GM18909 (cell line): ENCODE data around the gene LINC00305.

Experiments used
- ATAC-seq: cut with Tn5 transposase; IDR thresholded peaks from one replicate; pipeline ENCODE4 v1.9.1; 2021; ENCODE audit warnings: mild to moderate bottlenecking; ENCODE audit not compliant: unreplicated experiment, poor library complexity

The LINC00305 gene

DNA sequence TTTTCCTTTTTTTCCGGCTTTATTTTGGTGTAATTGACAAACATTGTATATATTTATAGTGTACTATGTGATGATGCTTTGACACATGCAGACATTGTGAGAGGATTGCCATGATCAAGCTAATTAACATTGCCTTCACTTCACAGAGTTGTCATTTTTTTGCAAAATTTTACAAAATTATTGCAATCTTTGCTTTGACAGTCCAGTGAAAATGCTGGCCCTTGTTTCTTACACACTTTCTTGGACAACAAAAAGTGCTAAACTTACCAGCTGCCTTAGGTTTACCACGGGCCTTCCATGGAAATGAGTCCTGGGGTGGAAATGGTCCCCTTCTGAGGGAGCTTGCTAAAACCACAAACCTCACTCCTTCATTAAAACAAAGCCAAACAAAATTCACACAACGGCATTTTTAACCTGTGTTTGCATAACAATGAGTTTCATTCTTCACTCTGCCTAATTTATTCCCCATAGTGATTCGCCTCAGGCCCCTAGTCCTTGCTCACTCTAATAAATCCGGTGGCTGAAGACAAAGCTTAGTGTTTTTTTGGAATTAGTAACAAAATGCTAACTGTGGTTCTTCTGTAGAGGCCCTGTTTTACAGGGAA, 32.2 kb downstream of the LINC00305 start:
- no peak for ATAC-seq

- ATAC-seq: no peak
Measured at GRCh38 chr18:64115881-64116280, 33.0 kb downstream of the LINC00305 start.

DNA sequence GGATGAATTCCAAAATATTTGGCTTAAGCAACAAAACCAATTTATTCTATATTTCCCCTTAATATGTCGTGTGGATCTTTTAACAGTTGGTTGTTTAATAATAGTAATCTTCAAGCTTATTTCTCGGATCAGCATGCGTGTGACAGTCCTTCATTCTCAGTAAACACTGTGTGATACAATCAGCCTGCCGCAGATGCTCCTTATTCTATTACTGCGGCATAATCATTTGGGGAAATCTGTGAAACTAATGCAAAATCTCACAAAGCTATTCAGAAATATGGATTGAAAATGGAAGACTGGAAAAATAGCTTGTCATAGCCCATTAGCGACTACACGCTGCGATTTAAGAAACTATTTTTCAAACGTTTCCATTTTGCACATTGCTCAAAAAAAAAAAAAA, 36.9 kb downstream of the LINC00305 start:
- no peak for ATAC-seq

DNA sequence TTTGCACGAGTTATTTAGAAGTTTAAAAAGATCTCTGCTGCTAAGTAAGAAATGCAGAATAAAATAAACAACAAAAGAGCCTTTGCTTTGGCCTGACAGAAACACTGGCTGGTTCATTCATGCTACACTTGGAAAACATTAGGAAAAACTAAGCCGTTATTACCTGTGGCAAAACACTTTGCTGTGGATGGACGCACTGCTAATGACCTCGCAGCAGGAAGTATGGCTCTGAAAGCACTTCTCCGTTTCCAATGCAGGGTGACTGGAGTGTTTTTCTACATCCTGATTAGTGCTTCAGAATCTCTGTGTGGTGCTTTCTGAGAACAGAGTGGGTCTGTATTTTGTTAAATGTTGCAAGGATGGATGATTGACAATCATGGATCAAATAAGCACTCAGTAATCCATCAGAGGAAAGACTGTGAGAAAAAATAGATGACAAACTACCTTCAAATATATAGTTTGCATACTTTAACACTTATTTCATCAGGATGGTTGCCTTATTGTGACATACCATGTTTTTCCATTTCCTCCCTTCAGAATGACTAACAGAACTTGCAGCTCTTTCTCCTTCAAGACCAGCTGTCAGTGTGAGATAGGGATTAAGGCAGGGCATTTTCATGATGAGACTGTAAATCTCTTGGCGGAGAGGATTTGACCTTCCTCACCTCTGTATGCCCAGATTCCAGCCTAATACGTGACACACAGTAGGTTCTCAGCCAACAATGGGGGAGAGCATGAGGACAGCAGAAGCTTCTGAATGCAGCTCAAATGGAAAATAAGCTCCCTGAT, 38.0 kb downstream of the LINC00305 start:
- no peak for ATAC-seq

GRCh38 chr18:64103986-64104385, 44.9 kb downstream of the LINC00305 start:
- ATAC-seq: no peak

- ATAC-seq: peak; percentile 61
Measured at GRCh38 chr18:64100116-64100922, 48.6 kb downstream of the LINC00305 start.

DNA sequence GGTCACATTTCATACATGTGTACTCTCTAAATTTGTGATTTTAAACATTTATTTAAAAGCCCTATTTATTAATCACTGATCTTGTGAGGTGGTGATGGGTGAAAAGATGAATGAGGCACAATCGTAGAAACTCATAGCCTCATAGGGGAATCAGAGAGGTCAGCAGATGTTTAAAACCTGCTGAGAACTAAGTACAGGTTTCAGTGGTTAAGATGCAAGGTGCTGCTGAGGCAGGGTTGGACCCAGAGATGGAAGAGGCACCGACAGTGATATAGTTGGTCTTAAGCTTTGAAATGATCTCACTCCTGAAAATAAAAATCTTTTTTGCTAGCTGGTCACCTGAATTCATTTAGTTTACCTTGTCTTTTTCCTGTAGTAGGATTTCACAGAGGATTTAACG, 49.6 kb downstream of the LINC00305 start:
- peak; percentile 75 for ATAC-seq

DNA sequence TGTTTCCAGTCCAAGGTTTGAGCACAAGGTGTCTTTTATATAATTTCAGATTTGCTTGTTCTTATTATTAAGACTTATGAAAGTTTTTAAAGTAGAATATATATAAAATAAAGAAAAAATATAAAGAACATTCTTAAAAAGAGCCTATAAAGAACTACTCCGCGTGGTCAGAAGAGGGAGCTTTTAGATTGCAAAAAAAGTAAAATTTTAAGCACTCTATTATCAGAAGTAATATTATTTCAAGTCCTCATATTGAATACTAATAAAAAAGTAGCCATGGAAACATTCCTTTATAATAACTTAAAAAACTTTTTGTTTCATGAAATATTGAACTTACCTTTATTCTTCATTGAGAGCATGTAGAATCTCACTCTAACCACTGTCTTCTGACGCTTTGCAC, 51.4 kb downstream of the LINC00305 start:
- ATAC-seq: no peak

DNA sequence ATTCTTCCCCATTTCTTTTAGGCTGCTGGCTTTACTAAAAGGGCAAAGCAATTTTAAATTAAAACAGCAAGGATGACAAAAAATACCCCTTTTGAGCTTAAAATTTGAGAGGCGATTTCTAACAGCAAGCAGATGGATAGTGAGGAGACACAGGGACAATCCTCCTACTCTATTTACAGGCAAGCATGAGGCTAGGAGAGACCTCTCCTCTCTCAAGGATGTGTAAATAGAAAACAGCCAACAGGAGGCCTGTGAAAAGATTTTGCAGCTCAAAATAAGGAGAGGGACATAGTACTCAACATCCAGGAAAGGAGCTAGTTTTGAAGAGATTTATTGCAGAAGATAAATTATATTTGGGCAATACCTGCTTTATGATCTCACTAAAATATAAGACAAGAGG, 53.8 kb downstream of the LINC00305 start:
- no peak for ATAC-seq

GRCh38 chr18:64094210-64094609, 54.7 kb downstream of the LINC00305 start:
- ATAC-seq: no peak

DNA sequence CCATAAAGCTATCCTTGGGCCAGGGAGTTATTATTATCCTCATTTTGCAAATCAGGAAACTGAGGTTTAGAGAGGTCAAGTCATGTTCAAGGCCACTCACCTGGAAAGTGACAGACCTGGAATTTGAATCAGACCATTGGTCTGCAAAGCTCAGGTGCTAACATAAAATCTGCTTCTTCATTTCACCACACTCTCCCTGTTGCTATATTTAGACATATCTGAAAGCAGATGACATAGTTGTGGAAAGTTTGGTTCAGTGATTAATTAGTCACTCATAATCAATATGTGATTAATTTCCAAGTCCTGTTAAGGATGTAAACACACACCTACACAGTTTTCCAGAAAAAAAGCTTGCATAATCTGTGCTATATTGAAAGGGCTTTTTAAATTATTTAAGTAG, 57.4 kb downstream of the LINC00305 start:
- ATAC-seq: peak; percentile 64

- ATAC-seq: peak; percentile 70
Measured at GRCh38 chr18:64090876-64091275, 58.0 kb downstream of the LINC00305 start.

DNA sequence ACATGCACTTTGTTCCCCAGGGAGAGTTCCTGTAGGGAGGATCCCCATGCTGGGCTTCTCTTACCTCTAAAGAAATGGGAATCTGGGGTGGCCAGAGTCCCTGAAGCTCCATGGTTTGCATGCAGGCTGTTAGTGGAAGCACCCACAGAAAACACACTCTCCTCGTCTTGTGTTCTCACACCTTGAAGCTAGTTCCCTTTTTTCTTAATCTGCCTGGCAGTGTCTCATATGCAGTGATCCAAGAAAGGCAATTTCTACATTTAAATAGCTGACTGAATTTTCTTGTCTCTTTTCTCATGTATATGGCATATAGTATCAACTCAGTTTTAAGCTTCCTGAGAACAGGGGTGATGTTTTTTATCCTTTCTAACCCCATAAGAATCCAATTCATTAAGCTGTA, 65.0 kb downstream of the LINC00305 start:
- no peak for ATAC-seq

DNA sequence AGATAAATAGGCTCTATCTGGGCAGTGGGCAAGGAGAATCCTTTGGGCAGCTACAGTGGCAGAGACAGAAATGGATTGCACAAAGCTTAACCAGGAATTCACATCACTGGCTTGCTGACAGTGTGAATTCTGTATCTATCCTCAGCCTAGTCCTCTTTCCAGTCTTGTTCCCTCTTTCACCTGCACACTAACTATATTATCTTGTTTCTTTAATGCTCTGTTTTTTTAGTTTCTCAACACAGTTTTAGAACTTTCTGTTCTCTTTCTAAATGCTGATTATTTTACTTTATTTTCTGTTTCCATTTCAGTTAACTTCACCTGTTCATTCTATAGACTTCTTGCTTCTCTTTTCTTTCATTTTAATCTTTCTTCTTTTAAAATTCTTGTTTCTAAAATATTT, 66.4 kb downstream of the LINC00305 start:
- ATAC-seq: no peak

DNA sequence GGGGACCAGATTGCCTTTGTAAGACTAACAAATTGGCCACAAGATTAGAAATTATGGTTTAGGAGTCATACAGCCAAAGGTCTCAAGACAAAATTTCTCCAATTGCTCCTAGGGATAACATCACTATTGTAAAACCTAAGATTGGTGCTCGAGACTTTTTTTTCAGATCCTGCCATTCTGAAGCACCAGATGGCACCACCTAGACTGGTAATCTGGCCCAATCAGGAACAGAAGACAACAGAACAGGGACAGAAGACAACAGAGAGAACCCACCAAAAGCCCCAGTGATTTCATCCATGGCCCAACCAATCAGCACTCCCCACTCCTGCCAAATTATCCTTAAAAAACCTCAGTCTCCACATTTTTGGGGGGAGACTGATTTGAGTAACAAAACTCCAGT, 66.8 kb downstream of the LINC00305 start:
- no peak for ATAC-seq

DNA sequence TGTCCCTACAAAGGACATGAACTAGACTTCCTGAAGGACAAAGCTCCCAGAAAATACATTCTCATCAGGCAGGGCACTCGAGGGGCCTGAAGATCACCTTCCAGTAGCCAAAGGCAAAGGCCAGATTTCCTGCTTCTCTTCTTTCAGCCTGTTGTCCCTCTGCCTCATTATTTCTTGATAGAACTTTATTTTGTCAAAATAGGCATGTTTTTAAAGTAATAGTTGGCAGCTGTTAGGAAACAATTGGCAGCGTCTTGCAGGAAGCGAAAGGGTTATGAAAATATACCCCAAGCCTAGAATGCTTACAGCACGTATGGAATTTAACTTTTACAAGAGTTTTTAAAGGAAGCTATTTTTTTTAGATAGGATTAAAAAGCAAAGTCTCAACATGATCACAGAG, 74.9 kb downstream of the LINC00305 start:
- ATAC-seq: no peak

- ATAC-seq: no peak
Measured at GRCh38 chr18:64055019-64055418, 93.9 kb downstream of the LINC00305 start.

DNA sequence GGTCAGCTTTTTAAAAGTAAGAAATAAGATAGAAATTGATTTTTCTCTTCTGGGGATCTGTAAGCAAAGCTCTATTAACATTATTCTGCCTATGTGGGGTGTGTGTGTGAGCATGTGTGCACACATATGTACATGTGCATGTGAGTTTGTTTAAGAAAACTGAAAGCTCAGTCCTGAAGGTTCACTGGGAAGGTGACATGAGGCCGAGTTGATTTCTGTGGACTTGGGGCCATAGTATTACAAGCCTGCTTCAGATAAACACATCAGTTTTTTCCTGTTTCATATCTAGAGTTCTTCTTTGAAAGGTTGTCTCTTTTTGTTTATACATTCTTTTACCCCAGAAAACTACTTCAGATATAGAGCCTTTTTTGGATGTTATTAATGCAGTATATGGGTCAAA, 95.6 kb downstream of the LINC00305 start:
- no peak for ATAC-seq

- no peak for ATAC-seq
Measured at GRCh38 chr18:64052772-64053171, 96.1 kb downstream of the LINC00305 start.

DNA sequence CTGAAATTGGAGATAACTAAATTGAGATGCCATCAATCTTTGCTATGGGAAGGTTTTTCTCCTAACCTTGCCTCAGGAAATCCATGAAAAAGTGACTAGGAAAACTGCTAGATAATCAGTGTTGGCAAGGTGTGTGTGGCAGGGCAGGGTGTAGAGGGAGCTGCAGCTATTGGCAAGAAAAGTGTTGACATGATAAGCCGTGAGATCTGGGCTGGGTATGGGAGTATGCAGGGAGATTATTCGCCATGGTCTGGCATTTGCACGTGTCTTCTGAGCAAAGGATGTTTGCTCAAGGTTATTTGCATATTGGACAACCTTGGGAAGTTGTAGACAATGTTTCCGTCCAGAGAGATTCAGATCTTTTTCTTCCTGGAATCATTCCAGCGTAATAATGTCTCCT, 104.3 kb downstream of the LINC00305 start:
- no peak for ATAC-seq

DNA sequence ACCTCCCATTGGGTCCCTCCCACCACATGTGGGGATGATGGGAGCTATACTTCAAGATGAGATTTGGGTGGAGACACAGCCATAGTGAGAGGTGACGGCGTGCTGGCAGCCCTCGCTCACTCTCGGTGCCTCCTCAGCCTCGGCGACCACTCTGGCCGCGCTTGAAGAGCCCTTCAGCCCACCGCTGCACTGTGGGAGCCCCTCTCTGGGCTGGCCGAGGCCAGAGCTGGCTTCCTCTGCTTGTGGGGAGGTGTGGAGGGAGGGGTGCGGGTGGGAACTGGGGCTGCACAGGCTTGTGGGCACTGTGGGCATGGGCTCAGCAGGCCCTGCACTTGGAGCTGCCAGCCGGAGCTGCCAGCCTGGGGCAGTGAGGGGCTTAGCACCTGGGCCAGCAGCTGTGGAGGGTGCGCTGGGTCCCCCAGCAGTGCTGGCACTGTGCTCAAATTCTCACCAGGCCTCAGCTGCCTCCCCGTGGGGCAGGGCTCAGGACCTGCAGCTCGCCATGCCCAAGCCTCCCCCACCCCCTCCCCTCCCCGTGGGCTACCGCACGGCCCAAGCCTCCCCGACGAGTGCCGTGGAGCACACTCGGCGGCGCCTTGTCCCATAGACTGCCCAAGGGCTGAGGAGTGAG, 106.0 kb downstream of the LINC00305 start:
- ATAC-seq: no peak
